ENCODE measurements around the gene CIRBP. TPM values are rescaled to one million over a fixed set of nuclear protein-coding genes. Genes with fewer than 3 reads are reported as not detected.

CIRBP gene
- total and polyA plus RNA-seq, 2 donors (not counting 1 experiment from before 2014, with no cell fraction given): 643 to 1,164 TPM

DNA sequence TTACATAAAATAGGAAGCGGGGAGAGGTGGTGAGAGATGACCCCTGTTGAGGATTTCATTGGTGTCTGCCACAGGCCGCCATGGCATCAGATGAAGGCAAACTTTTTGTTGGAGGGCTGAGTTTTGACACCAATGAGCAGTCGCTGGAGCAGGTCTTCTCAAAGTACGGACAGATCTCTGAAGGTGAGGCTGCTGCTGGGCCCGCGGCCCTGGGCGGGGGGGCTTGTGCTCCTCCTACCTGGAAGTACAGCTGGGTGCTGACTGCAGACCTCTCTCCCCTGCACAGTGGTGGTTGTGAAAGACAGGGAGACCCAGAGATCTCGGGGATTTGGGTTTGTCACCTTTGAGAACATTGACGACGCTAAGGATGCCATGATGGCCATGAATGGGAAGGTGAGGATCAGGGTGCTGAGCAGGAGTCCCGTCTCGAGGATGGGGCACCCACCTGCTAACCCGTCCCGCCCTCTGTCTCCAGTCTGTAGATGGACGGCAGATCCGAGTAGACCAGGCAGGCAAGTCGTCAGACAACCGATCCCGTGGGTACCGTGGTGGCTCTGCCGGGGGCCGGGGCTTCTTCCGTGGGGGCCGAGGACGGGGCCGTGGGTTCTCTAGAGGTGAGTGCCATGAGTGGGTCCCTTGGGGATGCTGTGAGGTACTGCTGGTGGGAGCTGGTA lies 1.9 kb downstream of the CIRBP start:
- no peak for TF ChIP-seq EZH2 (IDR thresholded peaks at IDR 0.05; ENCODE audit: borderline replicate concordance, insufficient read depth, low read depth, low read length, poor library complexity, severe bottlenecking)
- TF ChIP-seq, protein P1, sequence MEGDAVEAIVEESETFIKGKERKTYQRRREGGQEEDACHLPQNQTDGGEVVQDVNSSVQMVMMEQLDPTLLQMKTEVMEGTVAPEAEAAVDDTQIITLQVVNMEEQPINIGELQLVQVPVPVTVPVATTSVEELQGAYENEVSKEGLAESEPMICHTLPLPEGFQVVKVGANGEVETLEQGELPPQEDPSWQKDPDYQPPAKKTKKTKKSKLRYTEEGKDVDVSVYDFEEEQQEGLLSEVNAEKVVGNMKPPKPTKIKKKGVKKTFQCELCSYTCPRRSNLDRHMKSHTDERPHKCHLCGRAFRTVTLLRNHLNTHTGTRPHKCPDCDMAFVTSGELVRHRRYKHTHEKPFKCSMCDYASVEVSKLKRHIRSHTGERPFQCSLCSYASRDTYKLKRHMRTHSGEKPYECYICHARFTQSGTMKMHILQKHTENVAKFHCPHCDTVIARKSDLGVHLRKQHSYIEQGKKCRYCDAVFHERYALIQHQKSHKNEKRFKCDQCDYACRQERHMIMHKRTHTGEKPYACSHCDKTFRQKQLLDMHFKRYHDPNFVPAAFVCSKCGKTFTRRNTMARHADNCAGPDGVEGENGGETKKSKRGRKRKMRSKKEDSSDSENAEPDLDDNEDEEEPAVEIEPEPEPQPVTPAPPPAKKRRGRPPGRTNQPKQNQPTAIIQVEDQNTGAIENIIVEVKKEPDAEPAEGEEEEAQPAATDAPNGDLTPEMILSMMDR (IDR thresholded peaks at IDR 0.05): no peak
- Histone ChIP-seq H3K27me3 (replicated peaks in 1 of 4; ENCODE audit: control extremely low read depth in 1 of 4, control insufficient read depth in 3 of 4, insufficient read depth in 4 of 4, low read length in 3 of 4) (no peaks in the 10 kb centered on the region), H3K79me2 (ENCODE audit: control insufficient read depth, insufficient read depth, low read length) (peaks cover 77% of the 10 kb centered on the region), H3K4me1 (ENCODE audit: control insufficient read depth in 2 of 2, insufficient read depth in 2 of 2, low read length in 2 of 2) (peaks cover 58 to 79% of the 10 kb centered on the region in 2 donors), H3K27ac (ENCODE audit: low read length in 2 of 2) (peak overlapping the region; percentile 13 to 88), H3K9me3 (ENCODE audit: control extremely low read depth in 1 of 3, control insufficient read depth in 2 of 3, insufficient read depth in 1 of 3, low read length in 2 of 3) (no peaks in the 10 kb centered on the region), H3K9ac (ENCODE audit: low read length) (peak overlapping the region; percentile 73), H4K20me1 (ENCODE audit: control insufficient read depth, insufficient read depth, low read length, poor library complexity, severe bottlenecking) (peaks cover 78% of the 10 kb centered on the region), H3K36me3 (replicated peaks in 1 of 2; ENCODE audit: control extremely low read depth in 1 of 2, control insufficient read depth in 1 of 2, extremely low read depth in 1 of 2, insufficient read depth in 2 of 2, low read length in 1 of 2) (peaks cover 9 to 51% of the 10 kb centered on the region in 2 experiments), H2AFZ (ENCODE audit: insufficient read depth, low read depth, low read length, poor library complexity, severe bottlenecking) (no peak overlapping the region), H3K4me3 (ENCODE audit: control extremely low read depth in 1 of 5, extremely low read depth in 1 of 5, insufficient read depth in 1 of 5, low read depth in 2 of 5, low read length in 4 of 5) (peak overlapping the region in 2 of 5 experiments; percentile 75 to 85), H3K4me2 (replicated peaks; ENCODE audit: low read depth, low read length, poor library complexity, severe bottlenecking) (peak overlapping the region; percentile 83)
- intact Hi-C loops (cut with micrococcal nuclease): no loop called here
- Mint-ChIP-seq H3K4me3 (peak overlapping the region; percentile 88), H3K27ac (peak overlapping the region; percentile 69), H3K9me3 (ENCODE audit: insufficient read depth) (no peaks in the 10 kb centered on the region), H3K4me1 (peaks cover 66% of the 10 kb centered on the region), H3K27me3 (no peaks in the 10 kb centered on the region)
- POLR2A ChIA-PET: interaction anchor here (0.6 kb wide), 1 partner anchor 352 kb away, joined by 3 read pairs; no protein-coding TSS in a partner anchor
- DNase-seq (peak; percentile 49), ATAC-seq (ENCODE audit: low read depth) (no peak)
- CTCF ChIA-PET: interaction anchor here (6.1 kb wide), 1 partner anchor 26 kb away, joined by 51 read pairs; no protein-coding TSS in a partner anchor
- WGBS (ENCODE audit: insufficient coverage): 76% methylated on average over 26 of the region's 26 CpGs
